ENCODE data around the gene SEC14L5. TPM values are rescaled to one million over a fixed set of nuclear protein-coding genes. Genes with fewer than 3 reads are reported as not detected.

Gene SEC14L5
- total RNA-seq, 4 donors from 2014 or later, result 1.0 to 1.8 (median 1.4) TPM

DNA sequence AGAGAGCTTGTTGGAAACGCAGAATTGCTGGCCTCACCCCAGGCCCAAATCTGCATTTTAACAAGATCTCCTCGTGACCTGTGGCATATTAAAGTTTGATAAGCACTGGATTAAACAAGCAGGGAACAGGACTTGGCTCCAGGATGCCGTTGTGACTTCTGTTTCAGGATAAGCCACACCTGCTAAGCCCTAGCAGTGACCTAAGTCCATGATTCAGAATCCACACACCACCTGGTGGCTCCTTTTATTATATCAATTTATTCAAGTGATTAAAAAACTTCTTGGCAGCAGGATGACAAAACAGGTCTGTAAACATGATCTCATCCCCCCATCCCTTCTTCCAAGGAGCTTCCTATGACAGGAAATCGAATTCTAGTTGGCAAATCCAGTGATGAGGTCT is 66.5 kb downstream of the SEC14L5 start:
- no peak for DNase-seq (ENCODE audit: low spot score in 2 of 2)

DNA sequence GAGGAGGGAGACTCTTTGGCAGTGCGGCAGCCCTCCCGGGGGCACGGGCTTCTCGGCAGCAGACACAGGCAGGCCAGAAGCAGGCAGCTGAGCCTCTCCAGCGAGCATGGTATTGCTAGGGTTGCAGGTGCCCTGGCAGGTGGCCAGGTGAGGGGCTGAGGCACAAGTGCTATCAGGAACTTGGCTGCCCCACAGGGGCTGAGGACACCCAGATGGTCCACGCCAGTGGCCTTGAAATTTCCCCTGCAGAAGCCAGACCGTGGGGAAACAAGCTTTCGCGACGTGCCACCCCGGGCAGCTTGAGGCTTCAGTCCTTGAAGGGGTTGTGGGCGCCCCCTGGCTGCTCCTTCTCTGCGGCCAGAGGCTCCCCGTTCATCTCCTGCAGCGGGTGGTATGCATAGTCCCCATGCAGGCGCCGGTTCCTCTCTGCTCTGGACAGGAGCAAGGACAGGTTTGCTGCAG is 67.1 kb downstream of the SEC14L5 start:
- DNase-seq (ENCODE audit: low spot score in 2 of 2), result no peak
- Histone ChIP-seq H3K27me3 (no peaks in the 10 kb centered on the region), H3K9me3 (no peaks in the 10 kb centered on the region), H3K36me3 (peaks cover 41% of the 10 kb centered on the region), H3K27ac (no peak overlapping the region), H3K4me3 (no peak overlapping the region), H3K4me1 (no peaks in the 10 kb centered on the region)
- TF ChIP-seq EP300 (IDR thresholded peaks at IDR 0.05), result no peak
- TF ChIP-seq POLR2A (IDR thresholded peaks at IDR 0.05), result no peak
- TF ChIP-seq POLR2AphosphoS5 (IDR thresholded peaks at IDR 0.05), result no peak
- TF ChIP-seq, protein P1, sequence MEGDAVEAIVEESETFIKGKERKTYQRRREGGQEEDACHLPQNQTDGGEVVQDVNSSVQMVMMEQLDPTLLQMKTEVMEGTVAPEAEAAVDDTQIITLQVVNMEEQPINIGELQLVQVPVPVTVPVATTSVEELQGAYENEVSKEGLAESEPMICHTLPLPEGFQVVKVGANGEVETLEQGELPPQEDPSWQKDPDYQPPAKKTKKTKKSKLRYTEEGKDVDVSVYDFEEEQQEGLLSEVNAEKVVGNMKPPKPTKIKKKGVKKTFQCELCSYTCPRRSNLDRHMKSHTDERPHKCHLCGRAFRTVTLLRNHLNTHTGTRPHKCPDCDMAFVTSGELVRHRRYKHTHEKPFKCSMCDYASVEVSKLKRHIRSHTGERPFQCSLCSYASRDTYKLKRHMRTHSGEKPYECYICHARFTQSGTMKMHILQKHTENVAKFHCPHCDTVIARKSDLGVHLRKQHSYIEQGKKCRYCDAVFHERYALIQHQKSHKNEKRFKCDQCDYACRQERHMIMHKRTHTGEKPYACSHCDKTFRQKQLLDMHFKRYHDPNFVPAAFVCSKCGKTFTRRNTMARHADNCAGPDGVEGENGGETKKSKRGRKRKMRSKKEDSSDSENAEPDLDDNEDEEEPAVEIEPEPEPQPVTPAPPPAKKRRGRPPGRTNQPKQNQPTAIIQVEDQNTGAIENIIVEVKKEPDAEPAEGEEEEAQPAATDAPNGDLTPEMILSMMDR (IDR thresholded peaks at IDR 0.05), result no peak
- WGBS, result 56% methylated on average over 3 of the region's 17 CpGs

More for the DNA sequence above, 66.5 kb downstream of the SEC14L5 start:
- WGBS, result 55% methylated on average over 4 of the region's 4 CpGs
- Histone ChIP-seq H3K27me3 (no peaks in the 10 kb centered on the region), H3K27ac (no peak overlapping the region), H3K9me3 (no peaks in the 10 kb centered on the region), H3K4me3 (no peak overlapping the region), H3K36me3 (peaks cover 38% of the 10 kb centered on the region), H3K4me1 (no peaks in the 10 kb centered on the region)
- TF ChIP-seq, protein P1 (IDR thresholded peaks at IDR 0.05), result no peak

DNA sequence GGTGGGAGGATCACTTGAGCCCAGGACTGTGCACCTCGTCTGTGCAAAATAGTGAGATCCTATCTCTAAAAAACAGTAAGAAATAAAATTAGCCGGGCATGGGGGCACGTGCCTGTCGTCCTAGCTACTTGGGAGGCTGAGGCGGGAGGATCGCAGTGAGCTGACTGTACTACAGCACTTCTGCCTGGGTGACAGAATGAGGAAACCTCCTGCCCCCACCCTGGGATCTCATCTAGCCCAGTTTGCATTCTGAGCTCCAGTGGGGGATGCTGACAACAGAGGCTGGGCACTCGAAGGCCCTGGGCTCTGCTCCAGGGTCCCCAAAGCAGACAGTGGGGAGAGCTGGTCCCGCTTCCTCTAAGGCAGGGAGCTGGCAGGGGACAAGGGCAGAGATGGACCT is 68.5 kb downstream of the SEC14L5 start:
- Histone ChIP-seq H3K27ac (no peak overlapping the region), H3K27me3 (no peaks in the 10 kb centered on the region), H3K4me1 (no peaks in the 10 kb centered on the region), H3K4me3 (no peak overlapping the region), H3K9me3 (no peaks in the 10 kb centered on the region), H3K36me3 (peaks cover 45% of the 10 kb centered on the region)
- DNase-seq (ENCODE audit: low spot score in 2 of 2), result no peak
- 90% methylated on average over 8 of the region's 8 CpGs for WGBS
- TF ChIP-seq EP300 (IDR thresholded peaks at IDR 0.05), result no peak
- TF ChIP-seq POLR2A (IDR thresholded peaks at IDR 0.05), result no peak
- no peak for TF ChIP-seq POLR2AphosphoS5 (IDR thresholded peaks at IDR 0.05)
- TF ChIP-seq, protein P1 (IDR thresholded peaks at IDR 0.05), result no peak

DNA sequence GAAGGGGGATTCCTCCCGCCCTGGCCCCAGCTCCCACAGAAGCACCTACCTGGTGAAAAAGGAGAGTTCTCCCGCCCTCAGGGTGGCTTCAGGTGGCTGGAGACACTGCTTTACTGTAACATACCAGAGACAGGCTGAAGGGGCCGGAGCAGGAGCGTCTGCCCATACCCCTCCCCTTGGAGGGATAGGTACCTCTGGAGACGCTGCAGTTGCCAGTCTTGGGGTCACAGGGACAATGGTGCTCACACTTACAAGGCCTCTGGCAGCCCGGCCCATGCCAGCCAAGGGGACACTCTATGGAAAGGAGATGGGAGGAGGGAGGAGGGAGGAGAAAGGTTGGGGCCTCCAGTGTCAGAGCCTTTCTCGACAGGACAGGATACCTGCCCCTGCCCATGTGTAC is 69.0 kb downstream of the SEC14L5 start:
- no peak for DNase-seq (ENCODE audit: low spot score in 2 of 2)
- H3K4me1 ChIP-seq, result no peaks in the 10 kb centered on the region
- H3K4me3 ChIP-seq, result no peak overlapping the region
- H3K36me3 ChIP-seq, result peaks cover 45% of the 10 kb centered on the region
- 97% methylated on average over 6 of the region's 7 CpGs for WGBS
- no peaks in the 10 kb centered on the region for H3K27me3 ChIP-seq
- TF ChIP-seq POLR2AphosphoS5 (IDR thresholded peaks at IDR 0.05) (no peak), EP300 (IDR thresholded peaks at IDR 0.05) (no peak), POLR2A (IDR thresholded peaks at IDR 0.05) (no peak)
- TF ChIP-seq, protein P1 (IDR thresholded peaks at IDR 0.05), result no peak
- no peaks in the 10 kb centered on the region for H3K9me3 ChIP-seq
- H3K27ac ChIP-seq, result no peak overlapping the region

DNA sequence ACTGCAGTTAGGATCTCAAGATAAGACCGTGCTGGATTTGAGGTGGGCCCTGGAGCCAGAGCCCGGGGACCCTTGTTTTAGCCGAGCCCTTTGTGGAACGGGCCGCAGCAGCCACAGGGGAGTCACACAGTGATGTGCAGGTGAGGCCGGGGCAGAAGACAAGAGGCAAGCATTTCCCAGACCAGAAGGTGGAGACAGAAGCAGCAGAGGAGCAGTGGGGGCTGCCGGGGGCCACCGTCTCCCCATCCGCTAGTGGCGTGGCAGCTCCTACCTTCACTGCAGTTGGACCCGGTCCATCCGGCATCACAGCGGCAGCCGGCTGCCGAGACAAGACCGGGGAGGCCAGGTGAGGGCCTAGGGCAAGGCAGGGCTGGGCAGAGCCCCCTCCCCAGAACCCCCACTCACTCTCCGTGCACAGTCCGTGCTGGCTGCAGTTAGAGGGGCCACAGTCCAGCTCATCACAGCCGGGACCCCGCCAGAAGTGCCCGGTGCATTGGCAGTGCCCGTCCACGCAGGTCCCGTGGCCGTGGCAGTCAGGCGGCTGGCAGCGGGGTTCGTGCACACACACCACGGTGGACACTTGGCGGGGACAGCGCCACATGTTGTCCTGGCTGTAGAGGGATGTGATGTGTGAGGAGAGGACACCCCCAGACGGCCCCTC is 69.6 kb downstream of the SEC14L5 start:
- DNase-seq (ENCODE audit: low spot score in 2 of 2), result no peak
- Histone ChIP-seq H3K4me3 (no peak overlapping the region), H3K27me3 (no peaks in the 10 kb centered on the region), H3K4me1 (peaks cover 4% of the 10 kb centered on the region), H3K27ac (no peak overlapping the region), H3K36me3 (peaks cover 45% of the 10 kb centered on the region), H3K9me3 (no peaks in the 10 kb centered on the region)
- 93% methylated on average over 15 of the region's 32 CpGs for WGBS
- TF ChIP-seq POLR2A (IDR thresholded peaks at IDR 0.05) (no peak), EP300 (IDR thresholded peaks at IDR 0.05) (no peak), POLR2AphosphoS5 (IDR thresholded peaks at IDR 0.05) (no peak)
- TF ChIP-seq, protein P1 (IDR thresholded peaks at IDR 0.05), result no peak

Measured in suprapubic skin (tissue), 4 donors.